ENCODE measurements around the gene MRTFA.

MRTFA gene

DNA sequence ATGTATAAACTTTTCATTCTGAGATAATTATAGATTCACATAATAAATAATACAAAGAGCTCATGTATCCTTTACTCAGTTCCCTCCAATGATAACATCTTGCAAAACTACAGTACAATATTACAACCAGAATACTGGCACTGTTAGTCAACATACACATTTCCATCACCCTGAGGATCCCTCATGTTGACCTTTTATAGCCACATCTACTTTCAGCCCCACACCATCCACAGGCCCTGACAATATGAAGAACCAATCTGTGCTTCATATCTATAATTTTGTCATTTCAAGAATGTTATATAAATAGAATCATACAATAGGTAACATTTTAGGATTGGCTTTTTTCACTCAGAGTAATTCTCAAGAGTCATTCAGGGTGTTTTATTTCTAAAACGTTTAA, 115.5 kb downstream of the MRTFA start:
- FAIRE-seq (no peak), DNase-seq (ENCODE audit: insufficient read length, low spot score) (no peak)
- TF ChIP-seq, protein P1, sequence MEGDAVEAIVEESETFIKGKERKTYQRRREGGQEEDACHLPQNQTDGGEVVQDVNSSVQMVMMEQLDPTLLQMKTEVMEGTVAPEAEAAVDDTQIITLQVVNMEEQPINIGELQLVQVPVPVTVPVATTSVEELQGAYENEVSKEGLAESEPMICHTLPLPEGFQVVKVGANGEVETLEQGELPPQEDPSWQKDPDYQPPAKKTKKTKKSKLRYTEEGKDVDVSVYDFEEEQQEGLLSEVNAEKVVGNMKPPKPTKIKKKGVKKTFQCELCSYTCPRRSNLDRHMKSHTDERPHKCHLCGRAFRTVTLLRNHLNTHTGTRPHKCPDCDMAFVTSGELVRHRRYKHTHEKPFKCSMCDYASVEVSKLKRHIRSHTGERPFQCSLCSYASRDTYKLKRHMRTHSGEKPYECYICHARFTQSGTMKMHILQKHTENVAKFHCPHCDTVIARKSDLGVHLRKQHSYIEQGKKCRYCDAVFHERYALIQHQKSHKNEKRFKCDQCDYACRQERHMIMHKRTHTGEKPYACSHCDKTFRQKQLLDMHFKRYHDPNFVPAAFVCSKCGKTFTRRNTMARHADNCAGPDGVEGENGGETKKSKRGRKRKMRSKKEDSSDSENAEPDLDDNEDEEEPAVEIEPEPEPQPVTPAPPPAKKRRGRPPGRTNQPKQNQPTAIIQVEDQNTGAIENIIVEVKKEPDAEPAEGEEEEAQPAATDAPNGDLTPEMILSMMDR (IDR thresholded peaks at IDR 0.05; ENCODE audit: insufficient read depth, missing control alignments): no peak

DNA sequence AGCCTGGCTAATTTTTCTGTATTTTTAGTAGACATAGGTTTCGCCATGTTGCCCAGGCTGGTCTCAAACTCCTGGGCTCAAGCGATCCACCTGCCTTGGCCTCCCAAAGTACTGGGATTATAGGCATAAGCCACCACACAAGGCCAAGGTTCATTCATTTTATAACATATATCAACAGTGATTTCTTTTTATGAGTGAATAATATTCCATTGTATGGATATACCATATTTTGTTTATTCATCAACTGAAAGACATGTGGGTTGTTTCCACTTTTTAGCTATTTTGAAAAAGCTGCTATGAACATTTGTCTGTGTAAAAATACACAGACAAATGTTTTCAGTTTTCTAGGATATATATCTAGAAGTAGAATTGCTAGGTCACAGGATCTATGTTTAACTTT, 116.0 kb downstream of the MRTFA start:
- TF ChIP-seq, protein P1 (IDR thresholded peaks at IDR 0.05; ENCODE audit: insufficient read depth, missing control alignments): no peak
- DNase-seq (ENCODE audit: insufficient read length, low spot score) (no peak), FAIRE-seq (no peak)

DNA sequence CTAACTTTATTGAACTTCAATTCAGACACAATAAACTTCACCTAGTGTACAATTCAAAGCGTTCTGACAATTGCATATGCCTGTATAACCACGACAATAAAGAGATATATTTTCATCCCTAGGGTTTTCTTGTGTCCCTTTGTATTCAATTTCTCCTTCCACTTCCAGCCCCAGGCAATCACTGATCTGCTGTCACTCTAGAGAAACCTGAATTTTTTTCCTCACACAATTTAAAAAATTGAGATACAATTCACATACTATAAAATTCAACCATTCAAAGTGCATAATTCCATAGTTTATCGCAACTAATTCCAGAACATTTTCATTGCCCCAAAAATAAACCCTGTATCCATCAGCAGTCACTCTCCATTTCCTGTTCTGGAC, 116.6 kb downstream of the MRTFA start:
- DNase-seq (ENCODE audit: insufficient read length, low spot score) (no peak), FAIRE-seq (no peak)
- TF ChIP-seq, protein P1 (IDR thresholded peaks at IDR 0.05; ENCODE audit: insufficient read depth, missing control alignments): no peak

DNA sequence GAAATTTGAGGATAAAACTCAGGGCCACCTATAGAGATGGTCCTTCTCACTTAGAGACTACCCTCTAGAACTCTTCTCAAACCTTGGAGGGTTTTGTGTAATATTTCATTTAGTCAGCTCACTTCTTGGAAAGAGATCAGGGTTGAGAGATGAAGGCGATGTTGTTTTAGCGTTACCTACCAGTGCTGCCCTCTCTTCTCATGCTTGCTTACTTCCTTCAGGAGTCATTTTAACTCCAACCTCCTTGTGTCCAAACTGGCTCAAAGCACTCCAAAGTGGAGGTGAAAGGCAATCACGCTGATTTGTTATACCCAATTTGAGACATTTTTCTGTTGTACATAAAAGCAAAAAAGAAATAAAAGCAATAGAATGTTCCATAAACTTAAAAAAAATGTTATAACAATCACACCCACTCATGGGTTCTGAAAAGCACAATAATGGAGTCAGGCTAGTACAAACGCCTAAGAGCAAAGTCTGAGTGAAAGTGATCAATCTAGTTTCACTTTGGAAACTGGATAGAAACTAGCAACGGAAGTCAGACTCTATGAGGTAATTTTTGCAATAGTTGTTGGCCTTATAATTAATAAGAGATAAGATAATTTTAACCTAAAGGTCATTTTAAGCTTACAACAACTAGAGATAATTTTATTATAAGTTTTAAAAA, 117.1 kb downstream of the MRTFA start:
- FAIRE-seq (no peak), DNase-seq (ENCODE audit: insufficient read length, low spot score) (no peak)
- TF ChIP-seq, protein P1 (IDR thresholded peaks at IDR 0.05; ENCODE audit: insufficient read depth, missing control alignments): no peak

DNA sequence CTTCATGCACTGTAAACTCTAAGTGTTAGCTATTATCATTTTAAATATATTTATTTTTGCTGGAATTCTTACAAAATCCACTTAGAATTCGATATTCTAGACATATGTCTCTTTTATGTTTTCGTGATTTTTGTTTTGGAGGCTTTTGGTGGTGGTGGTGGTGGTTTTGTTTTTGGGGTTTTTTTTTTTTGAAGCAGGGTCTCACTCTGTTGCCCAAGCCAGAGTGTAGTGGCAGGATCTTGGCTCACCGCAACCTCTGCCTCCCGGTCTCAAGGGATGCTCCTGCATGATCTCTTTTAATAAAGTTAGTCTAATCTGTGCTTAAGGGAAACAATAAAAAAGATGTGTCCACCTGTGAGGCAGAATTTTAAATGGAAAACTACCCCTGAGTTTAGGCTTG, 117.7 kb downstream of the MRTFA start:
- TF ChIP-seq, protein P1 (IDR thresholded peaks at IDR 0.05; ENCODE audit: insufficient read depth, missing control alignments): no peak
- DNase-seq (ENCODE audit: insufficient read length, low spot score) (no peak), FAIRE-seq (no peak)

DNA sequence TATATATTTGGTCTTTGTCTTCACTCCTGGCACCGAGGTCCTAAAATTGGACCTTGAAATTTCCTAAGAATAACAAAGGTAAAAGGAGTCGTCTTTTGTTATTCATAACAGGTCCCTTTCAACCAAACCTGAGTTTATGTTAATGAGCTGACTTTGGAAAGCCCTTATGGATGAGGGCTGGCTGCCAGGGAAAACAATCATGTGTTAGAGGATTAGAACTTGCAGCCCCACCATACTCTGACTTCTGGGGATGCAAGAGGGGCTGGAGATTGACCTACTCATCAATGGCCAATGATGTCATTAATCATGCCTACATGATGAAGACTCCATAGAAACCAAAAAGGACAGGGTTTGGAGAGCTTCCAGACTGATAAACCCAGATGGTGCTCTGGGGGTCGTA, 118.9 kb downstream of the MRTFA start:
- DNase-seq (ENCODE audit: insufficient read length, low spot score): no peak
- FAIRE-seq: no peak
- TF ChIP-seq, protein P1 (IDR thresholded peaks at IDR 0.05; ENCODE audit: insufficient read depth, missing control alignments): no peak

DNA sequence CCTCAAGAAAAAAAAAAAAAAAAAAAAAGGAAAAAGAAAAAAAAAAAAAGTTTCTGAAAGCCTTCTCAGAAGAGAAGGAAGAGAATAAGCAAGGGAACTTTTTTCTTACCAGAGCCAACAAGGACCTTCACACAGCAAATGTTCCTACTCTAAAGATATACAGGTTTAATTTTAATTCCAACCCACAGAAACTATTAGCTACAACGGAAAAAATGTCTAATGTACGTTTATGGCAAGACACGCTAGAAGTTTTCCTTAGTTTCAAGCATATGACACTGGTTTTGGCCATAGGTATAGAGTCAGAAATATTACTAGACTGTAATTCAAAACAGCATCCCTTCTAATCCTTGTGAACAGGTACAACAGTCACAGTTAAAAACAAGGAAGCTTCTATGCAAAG, 120.1 kb downstream of the MRTFA start:
- FAIRE-seq (no peak), DNase-seq (ENCODE audit: insufficient read length, low spot score) (no peak)
- TF ChIP-seq, protein P1 (IDR thresholded peaks at IDR 0.05; ENCODE audit: insufficient read depth, missing control alignments): no peak
